Naive thymus-derived CD8-positive, alpha-beta T cell (primary cell): ENCODE measurements around the gene TTC9. TPM values are rescaled to one million over a fixed set of nuclear protein-coding genes. Genes with fewer than 3 reads are reported as not detected.
A peak's percentile ranks its signal among the peaks of the same experiment; 100 is the strongest.

ENCODE experiments used
- ATAC-seq, 2 donors: fragments of 150-1000 bp; cut with Tn5 transposase in 1 of 2; sonication (Bioruptor Pico), chemical (Tn5 transposase) in 1 of 2; 1 replicate in 1 of 2; 2 replicates in 1 of 2; pipeline ENCODE4 v1.10.0; 2021; ENCODE audit warnings: mild to moderate bottlenecking in 2 of 2, moderate library complexity in 2 of 2
- POLR2A ChIA-PET: fragments of 350-600 bp; sonication (Branson Sonifier 250); formaldehyde crosslinking; loops from one replicate; lab custom pipeline; 2021; ENCODE audit warnings: antibody characterized with exemption; lab: Charles Lee
- DNase-seq, 10 donors: peaks; one replicate each; pipeline versions ENCODE4 v3.0.0 to v3.0.0-alpha.2; 2020 to 2022
- H3K27ac Mint-ChIP-seq, 10 donors: one replicate each; pipeline ENCODE4 v1.8.0; 2020 to 2022; ENCODE audit warnings: mild to moderate bottlenecking in 10 of 10, mixed read lengths in 10 of 10, moderate library complexity in 4 of 10, inconsistent platforms in 1 of 10
- H3K27me3 Mint-ChIP-seq, 5 donors: one replicate each; pipeline ENCODE4 v1.8.0; 2021 to 2022; ENCODE audit warnings: mixed read lengths in 5 of 5
- H3K36me3 Mint-ChIP-seq, 3 donors: one replicate each; pipeline ENCODE4 v1.8.0; 2020 to 2022; ENCODE audit warnings: mixed read lengths in 3 of 3, mild to moderate bottlenecking in 2 of 3, inconsistent platforms in 1 of 3
- H3K4me1 Mint-ChIP-seq, 4 donors: one replicate each; pipeline ENCODE4 v1.8.0; 2021 to 2022; ENCODE audit warnings: mixed read lengths in 4 of 4
- H3K4me3 Mint-ChIP-seq, 10 donors: one replicate each; pipeline ENCODE4 v1.8.0; 2020 to 2022; ENCODE audit warnings: mild to moderate bottlenecking in 10 of 10, mixed read lengths in 10 of 10, moderate library complexity in 6 of 10, inconsistent platforms in 1 of 10
- H3K9me3 Mint-ChIP-seq, 9 donors: one replicate each; pipeline ENCODE4 v1.8.0; 2020 to 2022; ENCODE audit warnings: mixed read lengths in 9 of 9, mild to moderate bottlenecking in 3 of 9, inconsistent platforms in 1 of 9, moderate library complexity in 1 of 9
- polyA plus RNA-seq, 3 donors: library from polyadenylated mRNA; unstranded; fragments of 300-500 nt; fragmentation: Illumina TruSeq; gene quantifications; one replicate each; pipeline ENCODE4 v1.2.3, GENCODE V29; 2021
- total RNA-seq, 8 experiments: library from RNA in 2 of 8; stranded (reverse) in 2 of 8; gene quantifications; one replicate each; pipeline ENCODE4 v1.2.3 and lab custom pipeline; 2021 to 2026

The TTC9 gene
- total and polyA plus RNA-seq, 5 experiments from 2014 or later, result 10.2 to 26.5 (median 22.0) TPM

GRCh38 chr14:70648346-70648745 is 6.6 kb downstream of the TTC9 start:
- H3K27me3 Mint-ChIP-seq, result no peaks in the 10 kb centered on the region
- no peaks in the 10 kb centered on the region for H3K9me3 Mint-ChIP-seq
- H3K4me1 Mint-ChIP-seq, result peaks cover 43 to 91% (median 89%) of the 10 kb centered on the region in 4 donors
- H3K27ac Mint-ChIP-seq, result peak overlapping the region; percentile 22 to 98 (median 70)
- peaks cover 5 to 32% (median 20%) of the 10 kb centered on the region in 3 donors for H3K36me3 Mint-ChIP-seq
- POLR2A ChIA-PET, result interaction anchor here (0.9 to 9.8 kb wide), 2 partner anchors 10 to 24 kb away, joined by 3 to 416 read pairs; no protein-coding TSS in a partner anchor
- H3K4me3 Mint-ChIP-seq, result peak overlapping the region in 5 of 10 donors; percentile 26 to 63 (median 35)
- ATAC-seq, result no peak
- DNase-seq, result no peak

GRCh38 chr14:70649803-70650202 is 8.1 kb downstream of the TTC9 start:
- peaks cover 5 to 32% (median 23%) of the 10 kb centered on the region in 3 donors for H3K36me3 Mint-ChIP-seq
- ATAC-seq (no peak), DNase-seq (no peak)
- peak overlapping the region in 4 of 10 donors; percentile 8 to 41 (median 12) for H3K4me3 Mint-ChIP-seq
- H3K9me3 Mint-ChIP-seq, result no peaks in the 10 kb centered on the region
- H3K4me1 Mint-ChIP-seq, result peaks cover 43 to 94% (median 90%) of the 10 kb centered on the region in 4 donors
- H3K27me3 Mint-ChIP-seq, result no peaks in the 10 kb centered on the region
- peak overlapping the region; percentile 63 to 98 (median 82) for H3K27ac Mint-ChIP-seq
- POLR2A ChIA-PET, result interaction anchor here (0.8 to 9.8 kb wide), 2 partner anchors 9 to 33 kb away, joined by 3 to 416 read pairs; no protein-coding TSS in a partner anchor

- Mint-ChIP-seq H3K36me3 (peaks cover 5 to 32% (median 19%) of the 10 kb centered on the region in 3 donors), H3K27me3 (no peaks in the 10 kb centered on the region), H3K9me3 (no peaks in the 10 kb centered on the region), H3K27ac (peak overlapping the region; percentile 83 to 99 (median 98)), H3K4me1 (peaks cover 47 to 93% (median 91%) of the 10 kb centered on the region in 4 donors), H3K4me3 (peak overlapping the region in 6 of 10 donors; percentile 9 to 33 (median 20))
- ATAC-seq (no peak), DNase-seq (no peak)
- POLR2A ChIA-PET, result interaction anchor here (0.7 to 16.3 kb wide), 3 partner anchors 6 to 83 kb away, joined by 3 to 416 read pairs (median 8); partner anchors contain the start of gene TTC9
Measured at GRCh38 chr14:70651522-70651921, 9.8 kb downstream of the TTC9 start.

- H3K4me3 Mint-ChIP-seq, result peak overlapping the region in 8 of 10 donors; percentile 23 to 74 (median 39)
Measured at GRCh38 chr14:70652871-70653270, 11.2 kb downstream of the TTC9 start.

GRCh38 chr14:70653662-70654061 is 11.9 kb downstream of the TTC9 start:
- H3K9me3 Mint-ChIP-seq, result no peaks in the 10 kb centered on the region
- H3K4me3 Mint-ChIP-seq, result peak overlapping the region; percentile 8 to 74 (median 44)
- ATAC-seq, result no peak
- POLR2A ChIA-PET, result interaction anchor here (1.0 to 16.3 kb wide), 9 partner anchors 9 to 288 kb away, joined by 3 to 416 read pairs (median 4); partner anchors contain the start of genes MAP3K9, PCNX1 and TTC9
- H3K4me1 Mint-ChIP-seq, result peaks cover 43 to 95% (median 94%) of the 10 kb centered on the region in 4 donors
- no peak for DNase-seq
- H3K36me3 Mint-ChIP-seq, result peaks cover 5 to 30% (median 22%) of the 10 kb centered on the region in 3 donors
- no peaks in the 10 kb centered on the region for H3K27me3 Mint-ChIP-seq
- peak overlapping the region; percentile 94 to 99 (median 98) for H3K27ac Mint-ChIP-seq

More at GRCh38 chr14:70652871-70653270, 11.2 kb downstream of the TTC9 start:
- POLR2A ChIA-PET, result interaction anchor here (1.9 to 16.3 kb wide), 2 partner anchors 8 to 9 kb away, joined by 8 to 416 read pairs; partner anchors contain the start of gene TTC9
- H3K4me1 Mint-ChIP-seq, result peaks cover 45 to 96% (median 94%) of the 10 kb centered on the region in 4 donors
- DNase-seq (no peak), ATAC-seq (no peak)
- no peaks in the 10 kb centered on the region for H3K9me3 Mint-ChIP-seq
- peaks cover 5 to 32% (median 22%) of the 10 kb centered on the region in 3 donors for H3K36me3 Mint-ChIP-seq
- H3K27me3 Mint-ChIP-seq, result no peaks in the 10 kb centered on the region
- H3K27ac Mint-ChIP-seq, result peak overlapping the region; percentile 94 to 99 (median 98)

GRCh38 chr14:70654632-70655031 is 12.9 kb downstream of the TTC9 start:
- Mint-ChIP-seq H3K9me3 (no peaks in the 10 kb centered on the region), H3K4me1 (peaks cover 44 to 95% (median 93%) of the 10 kb centered on the region in 4 donors), H3K27ac (peak overlapping the region; percentile 96 to 99 (median 98)), H3K4me3 (peak overlapping the region; percentile 74 to 88 (median 80)), H3K27me3 (no peaks in the 10 kb centered on the region), H3K36me3 (peaks cover 5 to 27% (median 18%) of the 10 kb centered on the region in 3 donors)
- POLR2A ChIA-PET, result interaction anchor here (0.6 to 16.3 kb wide), 12 partner anchors 9 to 287 kb away, joined by 3 to 416 read pairs (median 4); partner anchors contain the start of genes MAP3K9, MED6, PCNX1 and TTC9
- DNase-seq, result peak in 3 of 10 donors; percentile 15 to 53 (median 51)
- peak; percentile 5 to 22 for ATAC-seq

- peak overlapping the region; percentile 74 to 88 (median 80) for H3K4me3 Mint-ChIP-seq
- peaks cover 5 to 20% (median 13%) of the 10 kb centered on the region in 3 donors for H3K36me3 Mint-ChIP-seq
- no peaks in the 10 kb centered on the region for H3K9me3 Mint-ChIP-seq
- ATAC-seq (peak; percentile 87 to 93), DNase-seq (peak; percentile 54 to 95 (median 82))
- no peaks in the 10 kb centered on the region for H3K27me3 Mint-ChIP-seq
- POLR2A ChIA-PET, result interaction anchor here (0.7 to 16.3 kb wide), 10 partner anchors 8 to 252 kb away, joined by 3 to 416 read pairs (median 5); partner anchors contain the start of genes MAP3K9, MED6, PCNX1 and TTC9
- H3K27ac Mint-ChIP-seq, result peak overlapping the region; percentile 96 to 99 (median 98)
- H3K4me1 Mint-ChIP-seq, result peaks cover 45 to 97% (median 93%) of the 10 kb centered on the region in 4 donors
Measured at GRCh38 chr14:70655110-70655826, 13.6 kb downstream of the TTC9 start.

- Mint-ChIP-seq H3K4me3 (peak overlapping the region; percentile 38 to 90 (median 76)), H3K4me1 (peaks cover 47 to 99% (median 95%) of the 10 kb centered on the region in 4 donors), H3K27ac (peak overlapping the region; percentile 95 to 99 (median 98)), H3K27me3 (no peaks in the 10 kb centered on the region), H3K36me3 (peaks cover 5 to 9% (median 7%) of the 10 kb centered on the region in 3 donors), H3K9me3 (no peaks in the 10 kb centered on the region)
- peak in 4 of 10 donors; percentile 19 to 77 (median 62) for DNase-seq
- ATAC-seq, result no peak
- POLR2A ChIA-PET, result interaction anchor here (2.4 to 16.3 kb wide), 2 partner anchors 14 to 150 kb away, joined by 11 to 416 read pairs; partner anchors contain the start of genes MAP3K9 and TTC9
Measured at GRCh38 chr14:70658899-70659298, 17.2 kb downstream of the TTC9 start.

- POLR2A ChIA-PET, result interaction anchor here (0.6 to 16.3 kb wide), 7 partner anchors 9 to 1077 kb away, joined by 4 to 416 read pairs (median 6); partner anchors contain the start of genes MAP3K9 and TTC9
- peak; percentile 81 to 89 for ATAC-seq
- Mint-ChIP-seq H3K9me3 (no peaks in the 10 kb centered on the region), H3K4me3 (peak overlapping the region; percentile 40 to 90 (median 79)), H3K36me3 (peaks cover 5 to 9% (median 7%) of the 10 kb centered on the region in 3 donors), H3K27me3 (no peaks in the 10 kb centered on the region), H3K4me1 (peaks cover 45 to 97% (median 94%) of the 10 kb centered on the region in 4 donors), H3K27ac (peak overlapping the region; percentile 95 to 99 (median 98))
- DNase-seq, result peak; percentile 44 to 89 (median 72)
Measured at GRCh38 chr14:70660967-70661893, 19.5 kb downstream of the TTC9 start.

- ATAC-seq, result no peak
- peaks cover 5 to 9% (median 7%) of the 10 kb centered on the region in 3 donors for H3K36me3 Mint-ChIP-seq
- POLR2A ChIA-PET, result interaction anchor here (0.6 to 16.3 kb wide), 6 partner anchors 10 to 1076 kb away, joined by 3 to 416 read pairs (median 6); partner anchors contain the start of genes MAP3K9, MED6 and TTC9
- peak overlapping the region; percentile 95 to 99 (median 98) for H3K27ac Mint-ChIP-seq
- peak overlapping the region; percentile 40 to 90 (median 79) for H3K4me3 Mint-ChIP-seq
- no peaks in the 10 kb centered on the region for H3K27me3 Mint-ChIP-seq
- no peak for DNase-seq
- no peaks in the 10 kb centered on the region for H3K9me3 Mint-ChIP-seq
- peaks cover 46 to 97% (median 94%) of the 10 kb centered on the region in 4 donors for H3K4me1 Mint-ChIP-seq
Measured at GRCh38 chr14:70662080-70662479, 20.4 kb downstream of the TTC9 start.

- ATAC-seq, result no peak
Measured at GRCh38 chr14:70662816-70663215, 21.1 kb downstream of the TTC9 start.

More at GRCh38 chr14:70662816-70663215, 21.1 kb downstream of the TTC9 start:
- no peaks in the 10 kb centered on the region for H3K9me3 Mint-ChIP-seq
- peaks cover 46 to 97% (median 93%) of the 10 kb centered on the region in 4 donors for H3K4me1 Mint-ChIP-seq
- H3K36me3 Mint-ChIP-seq, result peaks cover 5 to 12% (median 6%) of the 10 kb centered on the region in 3 donors
- H3K4me3 Mint-ChIP-seq, result peak overlapping the region in 7 of 10 donors; percentile 24 to 87 (median 48)
- no peak for DNase-seq
- H3K27me3 Mint-ChIP-seq, result no peaks in the 10 kb centered on the region
- POLR2A ChIA-PET, result interaction anchor here (0.8 to 16.3 kb wide), 4 partner anchors 8 to 63 kb away, joined by 3 to 416 read pairs (median 8); partner anchors contain the start of genes MED6 and TTC9
- peak overlapping the region; percentile 95 to 99 (median 98) for H3K27ac Mint-ChIP-seq
